Endothelial cell of umbilical vein (primary cell): ENCODE results near the gene UBN2. TPM values are rescaled to one million over a fixed set of nuclear protein-coding genes. Genes with fewer than 3 reads are reported as not detected.

Experiments used
- BruUV-seq: library from RNA; stranded (reverse); fragments of 400-500 nt; replicated peaks from 2 replicates; lab custom pipeline; 2021; lab: Mats Ljungman, UMichigan
- CTCF ChIA-PET: fragments of 300-600, 350-600 bp; sonication (Branson Sonifier 250); formaldehyde crosslinking; loops from one replicate; lab custom pipeline; 2021; ENCODE audit warnings: antibody characterized with exemption, inconsistent platforms; lab: Charles Lee
- POLR2A ChIA-PET: fragments of 300-600, 350-600 bp; sonication (Branson Sonifier 250); formaldehyde crosslinking; loops from one replicate; lab custom pipeline; 2021; ENCODE audit warnings: antibody characterized with exemption, inconsistent platforms; lab: Charles Lee
- DNase-seq: peaks from one replicate; pipeline ENCODE4 v3.0.0-alpha.2; 2011; ENCODE audit warnings: low read depth, low spot score
- FAIRE-seq: peaks from 2 replicates; lab custom pipeline; 2011; peaks lifted over from hg19 to GRCh38; lab: Jason Lieb, UNC
- H2AFZ ChIP-seq: 2 replicates; pipeline ENCODE4 v1.6.0; 2012; ENCODE audit warnings: low read depth, low read length, control low read depth, inconsistent platforms
- H3K27ac ChIP-seq: 2 replicates; pipeline ENCODE4 v1.5.1; 2011; ENCODE audit warnings: low read depth, mild to moderate bottlenecking, control low read depth, low read length, moderate library complexity; ENCODE audit not compliant: insufficient read depth
- H3K27me3 ChIP-seq, 2 experiments: 2 replicates each; pipeline versions ENCODE4 v1.6.0 to v1.6.1; 2011; ENCODE audit warnings: low read length in 2 of 2, mixed read lengths in 1 of 2; ENCODE audit not compliant: control insufficient read depth in 2 of 2, insufficient read depth in 2 of 2
- H3K36me3 ChIP-seq, 2 experiments: 2 replicates in 1 of 2; 3 replicates in 1 of 2; pipeline ENCODE4 v1.5.1; 2011; ENCODE audit warnings: low read length in 2 of 2, mild to moderate bottlenecking in 1 of 2, moderate library complexity in 1 of 2; ENCODE audit not compliant: control insufficient read depth in 2 of 2, insufficient read depth in 2 of 2; ENCODE audit errors: extremely low read depth in 1 of 2
- H3K4me1 ChIP-seq: 3 replicates; pipeline ENCODE4 v1.5.1; 2011; ENCODE audit warnings: mild to moderate bottlenecking, low read length; ENCODE audit not compliant: control insufficient read depth, insufficient read depth; ENCODE audit errors: extremely low read depth
- H3K4me2 ChIP-seq: 2 replicates; pipeline ENCODE4 v1.6.1; 2011; ENCODE audit warnings: low read length, control low read depth, mixed read lengths; ENCODE audit not compliant: insufficient read depth
- H3K4me3 ChIP-seq, 3 experiments: fragments of 200-600 bp in 1 of 3; sonication (generic), shearing (Covaris generic) in 1 of 3; replicated peaks in 1 of 3; 2 replicates each; pipeline ENCODE4 v1.5.1; 2011 to 2016; ENCODE audit warnings: control low read depth in 3 of 3, low read length in 3 of 3, mild to moderate bottlenecking in 2 of 3, inconsistent platforms in 1 of 3, low read depth in 1 of 3, moderate library complexity in 1 of 3; ENCODE audit not compliant: insufficient read depth in 1 of 3
- H3K79me2 ChIP-seq: 2 replicates; pipeline ENCODE4 v1.6.0; 2012; ENCODE audit warnings: low read length, inconsistent platforms; ENCODE audit not compliant: control insufficient read depth, insufficient read depth
- H3K9ac ChIP-seq: replicated peaks from 2 replicates; pipeline ENCODE3; 2011; ENCODE audit warnings: low read length, control low read depth; ENCODE audit not compliant: insufficient read depth; ENCODE audit errors: extremely low read depth
- H3K9me1 ChIP-seq: replicated peaks from 3 replicates; pipeline ENCODE4 v1.6.0; 2011; ENCODE audit warnings: mild to moderate bottlenecking, low read length; ENCODE audit not compliant: control insufficient read depth, insufficient read depth; ENCODE audit errors: extremely low read depth
- H3K9me3 ChIP-seq: replicated peaks from 2 replicates; pipeline ENCODE4 v1.5.1; 2012; ENCODE audit warnings: low read length, inconsistent platforms; ENCODE audit not compliant: control insufficient read depth, insufficient read depth
- H4K20me1 ChIP-seq: replicated peaks from 2 replicates; pipeline ENCODE3; 2011; ENCODE audit warnings: mild to moderate bottlenecking, low read length; ENCODE audit not compliant: control insufficient read depth, insufficient read depth; ENCODE audit errors: extremely low read depth
- GATA2 ChIP-seq: IDR thresholded peaks from 2 replicates; pipeline ENCODE4 v1.7.0; 2011; ENCODE audit warnings: low read depth, mild to moderate bottlenecking, moderate library complexity, mixed read lengths, low read length; ENCODE audit not compliant: insufficient read length, insufficient read depth
- MYC ChIP-seq: IDR thresholded peaks from one replicate; pipeline ENCODE4 v1.6.1; 2011; ENCODE audit warnings: mild to moderate bottlenecking, low read depth, low read length
- POLR2A ChIP-seq: IDR thresholded peaks from 2 replicates; pipeline ENCODE4 v1.6.1; 2012; ENCODE audit warnings: low read depth, mild to moderate bottlenecking, control low read depth, low read length
- POLR2AphosphoS5 ChIP-seq: IDR thresholded peaks from 2 replicates; pipeline ENCODE4 v1.6.1; 2012; ENCODE audit warnings: low read depth, mild to moderate bottlenecking, control low read depth, low read length, moderate library complexity; ENCODE audit not compliant: insufficient read depth
- dilution Hi-C: fragments of 300-500 bp; cut with MboI; formaldehyde crosslinking; loops from one replicate; pipeline ENCODE4 v1.15.0; 2019; ENCODE audit warnings: low sequenced_read_pairs; ENCODE audit not compliant: extremely low pct_ligation_motif_present
- intact Hi-C: fragments of 100-400 bp; cut with micrococcal nuclease; formaldehyde crosslinking; loops from one replicate; pipeline ENCODE4 v1.10.0; 2022
- polyA plus RNA-seq, 4 experiments: library from polyadenylated mRNA; depleted of rRNA in 3 of 4; stranded (reverse) in 3 of 4; unstranded in 1 of 4; fragments of >200 nt; gene quantifications; 2 replicates each; pipeline versions ENCODE4 v1.2.1 to v1.2.3, GENCODE V29; 2011 to 2012; ENCODE audit warnings: missing spikeins in 1 of 4
- total RNA-seq: library from RNA; stranded (reverse); gene quantifications from 2 replicates; pipeline ENCODE4 v1.2.3, GENCODE V29; 2021
- TF ChIP-seq, protein P1 (sequence below): IDR thresholded peaks from 2 replicates; pipeline ENCODE4 v1.6.1; 2011; ENCODE audit not compliant: insufficient read depth, insufficient read length
- TF ChIP-seq, protein P2 (sequence below), 2 donors: IDR thresholded peaks; 1 replicate in 1 of 2; 2 replicates in 1 of 2; pipeline ENCODE4 v1.5.1; 2011; ENCODE audit warnings: low read length in 2 of 2, mild to moderate bottlenecking in 2 of 2, moderate library complexity in 2 of 2, control low read depth in 1 of 2, inconsistent platforms in 1 of 2, low read depth in 1 of 2; ENCODE audit not compliant: insufficient read depth in 1 of 2; ENCODE audit errors: extremely low read depth in 1 of 2

The UBN2 gene
- total and polyA plus RNA-seq, 2 donors (not counting 3 experiments of a cell fraction or from before 2014, with no cell fraction given) = 2.2 to 14.2 TPM

DNA sequence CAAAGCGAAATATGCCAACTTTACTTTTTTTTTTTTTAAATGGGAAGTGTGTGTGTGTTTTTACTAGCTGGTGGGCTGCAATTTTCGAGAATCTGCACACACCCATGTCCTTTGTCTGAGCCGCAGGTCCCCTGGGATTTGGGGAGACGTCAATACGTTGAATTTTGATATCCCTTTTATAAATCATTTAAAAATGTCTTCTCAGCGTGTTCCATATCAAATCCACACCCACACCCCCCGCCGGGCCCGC is 109.7 kb downstream of the UBN2 start:
- POLR2A ChIA-PET = interaction anchor here (1.6 kb wide), 1 partner anchor 19 kb away, joined by 5 read pairs; the partner anchor contains the start of gene LUC7L2
- H3K4me2 ChIP-seq = peak overlapping the region; percentile 81
- H3K9ac ChIP-seq = peak overlapping the region; percentile 97
- no peaks in the 10 kb centered on the region for H4K20me1 ChIP-seq
- H3K27ac ChIP-seq = peak overlapping the region; percentile 93
- no TSS peak for BruUV-seq
- dilution Hi-C loops (no loop called here), intact Hi-C loops (loop anchor here (1.0 to 5.0 kb wide), 6 partner anchors 19 to 323 kb away; partner anchors contain the start of genes LUC7L2, UBN2, ZC3HAV1 and ZC3HAV1L)
- H3K79me2 ChIP-seq = peaks cover 18% of the 10 kb centered on the region
- no peaks in the 10 kb centered on the region for H3K9me3 ChIP-seq
- DNase-seq = no peak
- peak overlapping the region; percentile 76 for H2AFZ ChIP-seq
- peaks cover 5% of the 10 kb centered on the region for H3K4me1 ChIP-seq
- CTCF ChIA-PET = interaction anchor here (0.7 to 1.7 kb wide), 7 partner anchors 14 to 266 kb away, joined by 3 to 15 read pairs (median 5); partner anchors contain the start of gene LUC7L2
- H3K4me3 ChIP-seq = peak overlapping the region; percentile 49 to 97 (median 71)
- no peaks in the 10 kb centered on the region for H3K9me1 ChIP-seq
- H3K27me3 ChIP-seq = no peaks in the 10 kb centered on the region
- TF ChIP-seq POLR2A (peak; percentile 20), GATA2 (no peak)
- FAIRE-seq = no peak
- peaks cover 0 to 3% of the 10 kb centered on the region in 2 experiments for H3K36me3 ChIP-seq

DNA sequence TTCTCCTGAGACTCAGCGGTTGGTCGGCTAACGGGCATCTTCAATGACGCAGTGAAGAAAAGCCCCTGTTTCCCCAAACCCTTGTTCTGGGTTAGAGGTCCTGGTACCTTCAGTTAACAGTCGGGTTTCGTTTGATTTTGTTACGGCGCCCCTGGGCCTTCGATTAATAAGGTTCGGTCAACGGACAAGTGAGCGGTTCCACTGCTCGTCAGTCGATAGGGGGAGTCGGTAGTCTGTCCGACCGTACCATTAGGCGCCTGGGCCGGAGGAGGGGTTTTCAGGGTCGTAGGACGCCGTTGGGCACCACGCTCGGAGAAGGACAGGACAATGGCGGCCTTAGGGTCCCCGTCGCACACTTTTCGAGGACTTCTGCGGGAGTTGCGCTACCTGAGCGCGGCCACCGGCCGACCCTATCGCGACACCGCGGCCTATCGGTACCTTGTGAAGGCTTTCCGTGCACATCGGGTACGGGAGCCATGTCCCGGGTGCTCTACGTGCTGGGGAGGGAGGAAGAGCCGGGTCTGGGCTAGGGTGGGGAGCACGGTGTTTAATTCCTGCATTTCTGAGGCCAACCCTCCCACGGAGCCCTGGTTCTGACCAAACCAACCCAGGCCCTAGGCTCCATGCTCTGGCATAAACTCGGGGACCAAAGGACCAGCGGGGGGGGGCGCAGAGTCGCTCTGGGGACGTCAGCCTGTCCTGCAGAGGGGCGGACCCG is 110.2 kb downstream of the UBN2 start, which contains the start of gene FMC1:
Gene FMC1, plus strand, starts transcription at position 280 of the 718 bp plus-strand sequence. Its CDS starts 48 bp downstream, at position 328.
- no peak for FAIRE-seq
- H3K4me3 ChIP-seq = peak within 1 kb of the TSS; percentile 49 to 97 (median 71)
- dilution Hi-C loops (no loop called here), intact Hi-C loops (loop anchor here (5.0 kb wide), 1 partner anchor 304 kb away; the partner anchor contains the start of gene ZC3HAV1L)
- TF ChIP-seq, protein P1, sequence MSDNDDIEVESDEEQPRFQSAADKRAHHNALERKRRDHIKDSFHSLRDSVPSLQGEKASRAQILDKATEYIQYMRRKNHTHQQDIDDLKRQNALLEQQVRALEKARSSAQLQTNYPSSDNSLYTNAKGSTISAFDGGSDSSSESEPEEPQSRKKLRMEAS = no peak
- TF ChIP-seq MYC (no peak), POLR2A (no peak), POLR2AphosphoS5 (peak; percentile 39)
- TF ChIP-seq, protein P2, sequence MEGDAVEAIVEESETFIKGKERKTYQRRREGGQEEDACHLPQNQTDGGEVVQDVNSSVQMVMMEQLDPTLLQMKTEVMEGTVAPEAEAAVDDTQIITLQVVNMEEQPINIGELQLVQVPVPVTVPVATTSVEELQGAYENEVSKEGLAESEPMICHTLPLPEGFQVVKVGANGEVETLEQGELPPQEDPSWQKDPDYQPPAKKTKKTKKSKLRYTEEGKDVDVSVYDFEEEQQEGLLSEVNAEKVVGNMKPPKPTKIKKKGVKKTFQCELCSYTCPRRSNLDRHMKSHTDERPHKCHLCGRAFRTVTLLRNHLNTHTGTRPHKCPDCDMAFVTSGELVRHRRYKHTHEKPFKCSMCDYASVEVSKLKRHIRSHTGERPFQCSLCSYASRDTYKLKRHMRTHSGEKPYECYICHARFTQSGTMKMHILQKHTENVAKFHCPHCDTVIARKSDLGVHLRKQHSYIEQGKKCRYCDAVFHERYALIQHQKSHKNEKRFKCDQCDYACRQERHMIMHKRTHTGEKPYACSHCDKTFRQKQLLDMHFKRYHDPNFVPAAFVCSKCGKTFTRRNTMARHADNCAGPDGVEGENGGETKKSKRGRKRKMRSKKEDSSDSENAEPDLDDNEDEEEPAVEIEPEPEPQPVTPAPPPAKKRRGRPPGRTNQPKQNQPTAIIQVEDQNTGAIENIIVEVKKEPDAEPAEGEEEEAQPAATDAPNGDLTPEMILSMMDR (IDR thresholded peaks at IDR 0.05; ENCODE audit: extremely low read depth in 1 of 2, insufficient read depth in 1 of 2, low read depth in 1 of 2, low read length in 2 of 2) = peak in 1 of 2 donors; percentile 27
- peak within 1 kb of the TSS; percentile 97 for H3K9ac ChIP-seq
- H3K27ac ChIP-seq = peak within 1 kb of the TSS; percentile 93
- H3K9me3 ChIP-seq = no peaks in the 10 kb centered on the region
- H3K36me3 ChIP-seq = peaks cover 0 to 4% of the 10 kb centered on the region in 2 experiments
- BruUV-seq = TSS peak; percentile 92
- no peaks in the 10 kb centered on the region for H3K9me1 ChIP-seq
- H3K27me3 ChIP-seq = no peaks in the 10 kb centered on the region
- DNase-seq = peak; percentile 94
- peaks cover 5% of the 10 kb centered on the region for H3K4me1 ChIP-seq
- no peaks in the 10 kb centered on the region for H4K20me1 ChIP-seq
- CTCF ChIA-PET = no interaction called here
- peak within 1 kb of the TSS; percentile 81 for H3K4me2 ChIP-seq
- POLR2A ChIA-PET = interaction anchor here (1.6 kb wide), 1 partner anchor 18 kb away, joined by 5 read pairs; the partner anchor contains the start of gene LUC7L2
- peaks cover 18% of the 10 kb centered on the region for H3K79me2 ChIP-seq
- peak within 1 kb of the TSS; percentile 76 for H2AFZ ChIP-seq
